Activated CD8-positive, alpha-beta T cell treated with anti-CD3 and anti-CD28 coated beads for 36 hours (primary cell): ENCODE measurements around the gene NFYA. TPM values are rescaled to one million over a fixed set of nuclear protein-coding genes. Genes with fewer than 3 reads are reported as not detected.

Experiments used
- ATAC-seq: fragments of 200-7000 bp; cut with Tn5 transposase; one replicate; pipeline ENCODE4 v1.10.0; 2021; ENCODE audit warnings: mild to moderate bottlenecking, moderate library complexity
- CTCF ChIA-PET: fragments of 350-600 bp; sonication (Branson Sonifier 250); formaldehyde crosslinking; loops from one replicate; lab custom pipeline; 2021; ENCODE audit warnings: antibody characterized with exemption; lab: Charles Lee
- POLR2A ChIA-PET: fragments of 350-600 bp; sonication (Branson Sonifier 250); formaldehyde crosslinking; loops from one replicate; lab custom pipeline; 2021; ENCODE audit warnings: antibody characterized with exemption; lab: Charles Lee
- DNase-seq: peaks from one replicate; pipeline ENCODE4 v3.0.0-alpha.2; 2020
- H3K27ac Mint-ChIP-seq: one replicate; pipeline ENCODE4 v1.8.0; 2021; ENCODE audit warnings: mild to moderate bottlenecking, mixed read lengths
- H3K27me3 Mint-ChIP-seq: one replicate; pipeline ENCODE4 v1.8.0; 2021; ENCODE audit warnings: mixed read lengths
- H3K36me3 Mint-ChIP-seq: one replicate; pipeline ENCODE4 v1.8.0; 2021; ENCODE audit warnings: low read depth, mixed read lengths
- H3K4me1 Mint-ChIP-seq: one replicate; pipeline ENCODE4 v1.8.0; 2021; ENCODE audit warnings: low read depth, mixed read lengths
- H3K4me3 Mint-ChIP-seq: one replicate; pipeline ENCODE4 v1.8.0; 2021; ENCODE audit warnings: mild to moderate bottlenecking, moderate library complexity, mixed read lengths
- H3K9me3 Mint-ChIP-seq: one replicate; pipeline ENCODE4 v1.8.0; 2021; ENCODE audit warnings: mixed read lengths
- intact Hi-C: fragments of 100-400 bp; cut with micrococcal nuclease; formaldehyde crosslinking; loops from one replicate; pipeline ENCODE4 v1.10.0; 2022
- total RNA-seq, 2 experiments: library from RNA; stranded (reverse); gene quantifications; one replicate each; pipeline ENCODE4 v1.2.3, GENCODE V29; 2021
- TF ChIP-seq, protein P1 (sequence below): fragments of 200-600 bp; IDR thresholded peaks from one replicate; pipeline ENCODE4 v1.8.0; 2022; ENCODE audit warnings: antibody characterized with exemption, mild to moderate bottlenecking

Gene NFYA
- total RNA-seq, 2 experiments from 2014 or later = 30.7 to 31.1 TPM

DNA sequence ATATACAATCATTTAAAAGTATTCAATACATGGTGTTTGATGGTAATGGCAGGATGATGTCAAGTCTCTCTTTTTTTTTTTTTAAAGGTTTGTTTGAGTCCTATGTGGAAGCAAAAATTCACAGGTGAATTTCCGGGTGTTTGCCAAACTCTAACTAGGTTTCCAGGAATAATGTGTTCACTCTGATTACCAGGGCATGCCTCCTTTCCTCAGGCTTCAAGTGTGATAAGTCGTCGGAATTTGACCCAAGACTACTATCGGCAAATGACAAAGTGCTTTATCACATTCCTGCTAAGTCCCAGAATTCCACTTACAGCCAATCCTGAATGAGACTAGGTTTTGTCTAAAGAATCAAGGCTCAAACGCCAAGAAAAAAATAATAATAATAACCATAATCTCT, 7.9 kb upstream of the NFYA start:
- ATAC-seq (no peak), DNase-seq (no peak)
- Mint-ChIP-seq H3K4me1 (peaks cover 29% of the 10 kb centered on the region), H3K36me3 (peaks cover 44% of the 10 kb centered on the region), H3K4me3 (no peak overlapping the region), H3K9me3 (no peaks in the 10 kb centered on the region), H3K27ac (no peak overlapping the region), H3K27me3 (no peaks in the 10 kb centered on the region)
- ChIA-PET CTCF (interaction anchor here (0.7 to 1.0 kb wide), 3 partner anchors 9 to 58 kb away, joined by 3 read pairs; no protein-coding TSS in a partner anchor), POLR2A (no interaction called here)
- TF ChIP-seq, protein P1, sequence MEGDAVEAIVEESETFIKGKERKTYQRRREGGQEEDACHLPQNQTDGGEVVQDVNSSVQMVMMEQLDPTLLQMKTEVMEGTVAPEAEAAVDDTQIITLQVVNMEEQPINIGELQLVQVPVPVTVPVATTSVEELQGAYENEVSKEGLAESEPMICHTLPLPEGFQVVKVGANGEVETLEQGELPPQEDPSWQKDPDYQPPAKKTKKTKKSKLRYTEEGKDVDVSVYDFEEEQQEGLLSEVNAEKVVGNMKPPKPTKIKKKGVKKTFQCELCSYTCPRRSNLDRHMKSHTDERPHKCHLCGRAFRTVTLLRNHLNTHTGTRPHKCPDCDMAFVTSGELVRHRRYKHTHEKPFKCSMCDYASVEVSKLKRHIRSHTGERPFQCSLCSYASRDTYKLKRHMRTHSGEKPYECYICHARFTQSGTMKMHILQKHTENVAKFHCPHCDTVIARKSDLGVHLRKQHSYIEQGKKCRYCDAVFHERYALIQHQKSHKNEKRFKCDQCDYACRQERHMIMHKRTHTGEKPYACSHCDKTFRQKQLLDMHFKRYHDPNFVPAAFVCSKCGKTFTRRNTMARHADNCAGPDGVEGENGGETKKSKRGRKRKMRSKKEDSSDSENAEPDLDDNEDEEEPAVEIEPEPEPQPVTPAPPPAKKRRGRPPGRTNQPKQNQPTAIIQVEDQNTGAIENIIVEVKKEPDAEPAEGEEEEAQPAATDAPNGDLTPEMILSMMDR = no peak
- intact Hi-C loops = no loop called here

DNA sequence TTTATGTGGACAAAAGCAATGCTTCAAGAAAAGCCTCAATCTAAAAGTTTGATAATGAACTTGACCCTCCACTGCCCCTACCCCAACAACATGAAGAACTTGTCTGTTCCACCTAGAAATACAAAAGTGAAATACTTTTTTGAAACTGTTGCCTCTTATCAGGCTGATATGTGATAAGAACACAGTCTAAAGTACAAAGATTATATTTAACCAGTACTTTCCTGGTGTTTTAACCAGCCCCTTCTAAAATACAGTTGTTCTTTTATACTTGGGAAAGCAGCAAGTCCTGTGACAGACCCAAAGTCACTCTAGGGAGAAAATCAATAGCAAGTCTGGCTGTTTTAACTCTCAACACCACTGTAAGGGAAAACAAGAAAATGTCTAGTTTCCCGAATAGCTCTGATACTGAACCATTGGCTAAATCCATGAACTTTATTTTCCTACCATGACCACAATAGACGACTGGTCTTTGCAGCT, 7.2 kb upstream of the NFYA start:
- Mint-ChIP-seq H3K36me3 (peaks cover 42% of the 10 kb centered on the region), H3K27ac (no peak overlapping the region), H3K9me3 (no peaks in the 10 kb centered on the region), H3K4me3 (no peak overlapping the region), H3K4me1 (peaks cover 31% of the 10 kb centered on the region), H3K27me3 (no peaks in the 10 kb centered on the region)
- ChIA-PET CTCF (interaction anchor here (0.6 to 1.3 kb wide), 4 partner anchors 11 to 117 kb away, joined by 3 to 4 read pairs (median 3); partner anchors contain the start of gene UNC5CL), POLR2A (no interaction called here)
- intact Hi-C loops = no loop called here
- TF ChIP-seq, protein P1 = no peak
- ATAC-seq = no peak
- no peak for DNase-seq

DNA sequence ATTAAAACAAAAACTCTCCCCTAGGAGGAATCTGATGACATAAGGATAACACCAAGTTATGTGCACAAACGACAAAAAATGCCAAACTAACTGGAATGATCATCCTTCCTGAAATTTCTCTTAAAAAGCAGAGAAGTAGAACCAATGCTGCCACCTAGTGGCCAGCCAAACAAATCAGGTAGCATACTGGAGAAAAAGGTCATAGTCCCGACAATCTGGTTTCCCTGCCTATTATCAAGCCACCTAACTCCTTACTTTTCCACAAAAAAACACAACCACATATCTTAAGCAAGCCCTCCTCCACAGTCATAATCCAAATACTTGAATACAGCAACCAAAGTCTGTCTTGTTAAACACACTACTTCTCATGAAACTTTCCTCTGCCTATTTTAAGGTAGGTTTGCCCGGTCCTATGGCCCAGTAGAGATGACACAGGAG, 5.9 kb upstream of the NFYA start:
- ChIA-PET POLR2A (no interaction called here), CTCF (interaction anchor here (1.2 to 4.4 kb wide), 5 partner anchors 7 to 109 kb away, joined by 3 to 47 read pairs (median 9); partner anchors contain the start of genes APOBEC2 and UNC5CL)
- no peak overlapping the region for H3K4me3 Mint-ChIP-seq
- DNase-seq (peak; percentile 77), ATAC-seq (no peak)
- H3K36me3 Mint-ChIP-seq = peaks cover 46% of the 10 kb centered on the region
- intact Hi-C loops = no loop called here
- H3K9me3 Mint-ChIP-seq = no peaks in the 10 kb centered on the region
- H3K4me1 Mint-ChIP-seq = peaks cover 39% of the 10 kb centered on the region
- H3K27me3 Mint-ChIP-seq = no peaks in the 10 kb centered on the region
- TF ChIP-seq, protein P1 = peak; percentile 94
- no peak overlapping the region for H3K27ac Mint-ChIP-seq

DNA sequence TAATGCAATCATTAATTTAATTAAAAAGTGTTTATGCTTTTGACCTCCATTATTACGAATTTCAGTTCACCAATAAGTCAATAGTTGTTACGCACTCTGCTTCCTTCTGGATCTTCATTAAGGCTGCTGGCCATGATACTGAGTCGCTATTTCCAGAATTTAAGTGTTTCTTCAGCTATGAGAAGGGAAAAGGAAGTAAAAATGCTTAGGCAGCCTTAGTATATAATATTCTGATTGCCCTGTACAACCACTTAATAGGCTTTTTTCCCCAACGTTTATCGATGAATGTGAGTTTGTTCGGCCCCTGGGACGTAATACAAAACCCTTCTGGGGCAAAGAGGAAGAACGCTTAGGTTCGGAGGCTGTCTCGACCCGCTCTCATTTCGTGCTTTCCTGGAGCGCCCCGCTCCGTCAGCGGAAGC, 1.3 kb upstream of the NFYA start:
- ChIA-PET CTCF (interaction anchor here (0.9 to 4.4 kb wide), 7 partner anchors 12 to 262 kb away, joined by 3 to 47 read pairs (median 6); partner anchors contain the start of gene APOBEC2), POLR2A (interaction anchor here (0.8 to 1.1 kb wide), 2 partner anchors 43 to 262 kb away, joined by 3 read pairs; no protein-coding TSS in a partner anchor)
- H3K4me3 Mint-ChIP-seq = peak overlapping the region; percentile 91
- no peak for DNase-seq
- ATAC-seq = no peak
- H3K4me1 Mint-ChIP-seq = peaks cover 54% of the 10 kb centered on the region
- intact Hi-C loops = loop anchor here (10.0 kb wide), 1 partner anchor 113 kb away; no protein-coding TSS in a partner anchor
- TF ChIP-seq, protein P1 = no peak
- no peaks in the 10 kb centered on the region for H3K27me3 Mint-ChIP-seq
- H3K27ac Mint-ChIP-seq = peak overlapping the region; percentile 98
- H3K36me3 Mint-ChIP-seq = peaks cover 46% of the 10 kb centered on the region
- H3K9me3 Mint-ChIP-seq = no peaks in the 10 kb centered on the region
